ENCODE measurements around the gene MRPL10.

The MRPL10 gene

GRCh38 chr17:47819475-47819874, 11.9 kb downstream of the MRPL10 start:
- Mint-ChIP-seq H3K9me3 (no peaks in the 10 kb centered on the region), H3K4me3 (no peak overlapping the region), H3K27ac (no peak overlapping the region), H3K36me3 (peaks cover 17% of the 10 kb centered on the region), H3K4me1 (peaks cover 21% of the 10 kb centered on the region), H3K27me3 (no peaks in the 10 kb centered on the region)
- ATAC-seq (ENCODE audit: low read depth): no peak
- DNase-seq (ENCODE audit: low spot score in 2 of 2): no peak

- no peaks in the 10 kb centered on the region for H3K9me3 Mint-ChIP-seq
- ATAC-seq (ENCODE audit: low read depth) (no peak), DNase-seq (ENCODE audit: low spot score in 2 of 2) (no peak)
- no peaks in the 10 kb centered on the region for H3K27me3 Mint-ChIP-seq
- H3K36me3 Mint-ChIP-seq: peaks cover 15% of the 10 kb centered on the region
- peaks cover 20% of the 10 kb centered on the region for H3K4me1 Mint-ChIP-seq
- H3K27ac Mint-ChIP-seq: no peak overlapping the region
- no peak overlapping the region for H3K4me3 Mint-ChIP-seq
Measured at GRCh38 chr17:47818002-47818695, 13.2 kb downstream of the MRPL10 start.

- Mint-ChIP-seq H3K9me3 (no peaks in the 10 kb centered on the region), H3K27ac (no peak overlapping the region), H3K36me3 (peaks cover 25% of the 10 kb centered on the region), H3K4me1 (peaks cover 17% of the 10 kb centered on the region), H3K4me3 (no peak overlapping the region), H3K27me3 (no peaks in the 10 kb centered on the region)
- DNase-seq (ENCODE audit: low spot score in 2 of 2) (no peak), ATAC-seq (ENCODE audit: low read depth) (no peak)
Measured at GRCh38 chr17:47816947-47817346, 14.4 kb downstream of the MRPL10 start.

GRCh38 chr17:47816111-47816735, 15.1 kb downstream of the MRPL10 start:
- H3K27ac Mint-ChIP-seq: no peak overlapping the region
- DNase-seq (ENCODE audit: low spot score in 2 of 2) (no peak), ATAC-seq (ENCODE audit: low read depth) (no peak)
- no peaks in the 10 kb centered on the region for H3K27me3 Mint-ChIP-seq
- H3K4me3 Mint-ChIP-seq: no peak overlapping the region
- H3K9me3 Mint-ChIP-seq: no peaks in the 10 kb centered on the region
- H3K4me1 Mint-ChIP-seq: peaks cover 13% of the 10 kb centered on the region
- peaks cover 28% of the 10 kb centered on the region for H3K36me3 Mint-ChIP-seq

- H3K4me3 Mint-ChIP-seq: no peak overlapping the region
- H3K27ac Mint-ChIP-seq: no peak overlapping the region
- ATAC-seq (ENCODE audit: low read depth): no peak
- H3K9me3 Mint-ChIP-seq: no peaks in the 10 kb centered on the region
- no peak for DNase-seq (ENCODE audit: low spot score in 2 of 2)
- peaks cover 34% of the 10 kb centered on the region for H3K36me3 Mint-ChIP-seq
- H3K27me3 Mint-ChIP-seq: no peaks in the 10 kb centered on the region
- peaks cover 4% of the 10 kb centered on the region for H3K4me1 Mint-ChIP-seq
Measured at GRCh38 chr17:47815106-47815918, 16.0 kb downstream of the MRPL10 start.

GRCh38 chr17:47813512-47814031, 17.8 kb downstream of the MRPL10 start:
- Mint-ChIP-seq H3K4me3 (no peak overlapping the region), H3K27ac (no peak overlapping the region), H3K27me3 (no peaks in the 10 kb centered on the region), H3K9me3 (no peaks in the 10 kb centered on the region), H3K4me1 (no peaks in the 10 kb centered on the region), H3K36me3 (peaks cover 40% of the 10 kb centered on the region)
- ATAC-seq (ENCODE audit: low read depth) (no peak), DNase-seq (ENCODE audit: low spot score in 2 of 2) (no peak)

- Mint-ChIP-seq H3K36me3 (peaks cover 41% of the 10 kb centered on the region), H3K27me3 (no peaks in the 10 kb centered on the region), H3K9me3 (no peaks in the 10 kb centered on the region), H3K4me3 (no peak overlapping the region), H3K4me1 (no peaks in the 10 kb centered on the region), H3K27ac (no peak overlapping the region)
- DNase-seq (ENCODE audit: low spot score in 2 of 2) (no peak), ATAC-seq (ENCODE audit: low read depth) (no peak)
Measured at GRCh38 chr17:47813077-47813476, 18.3 kb downstream of the MRPL10 start.

- DNase-seq (ENCODE audit: low spot score in 2 of 2) (no peak), ATAC-seq (ENCODE audit: low read depth) (no peak)
- Mint-ChIP-seq H3K4me3 (no peak overlapping the region), H3K36me3 (peaks cover 44% of the 10 kb centered on the region), H3K4me1 (no peaks in the 10 kb centered on the region), H3K27ac (peak overlapping the region; percentile 10), H3K9me3 (no peaks in the 10 kb centered on the region), H3K27me3 (no peaks in the 10 kb centered on the region)
Measured at GRCh38 chr17:47812146-47812920, 19.0 kb downstream of the MRPL10 start.

GRCh38 chr17:47811709-47812108, 19.6 kb downstream of the MRPL10 start:
- no peak for DNase-seq (ENCODE audit: low spot score in 2 of 2)
- no peak for ATAC-seq (ENCODE audit: low read depth)
- no peaks in the 10 kb centered on the region for H3K4me1 Mint-ChIP-seq
- H3K9me3 Mint-ChIP-seq: no peaks in the 10 kb centered on the region
- H3K4me3 Mint-ChIP-seq: no peak overlapping the region
- no peak overlapping the region for H3K27ac Mint-ChIP-seq
- H3K27me3 Mint-ChIP-seq: no peaks in the 10 kb centered on the region
- H3K36me3 Mint-ChIP-seq: peaks cover 43% of the 10 kb centered on the region

- Mint-ChIP-seq H3K36me3 (peaks cover 43% of the 10 kb centered on the region), H3K4me3 (no peak overlapping the region), H3K27ac (peak overlapping the region; percentile 21), H3K9me3 (no peaks in the 10 kb centered on the region), H3K27me3 (no peaks in the 10 kb centered on the region), H3K4me1 (no peaks in the 10 kb centered on the region)
- ATAC-seq (ENCODE audit: low read depth) (no peak), DNase-seq (ENCODE audit: low spot score in 2 of 2) (no peak)
Measured at GRCh38 chr17:47810901-47811635, 20.3 kb downstream of the MRPL10 start.

- Mint-ChIP-seq H3K27me3 (no peaks in the 10 kb centered on the region), H3K9me3 (no peaks in the 10 kb centered on the region), H3K4me3 (no peak overlapping the region), H3K36me3 (peaks cover 40% of the 10 kb centered on the region), H3K4me1 (no peaks in the 10 kb centered on the region), H3K27ac (peak overlapping the region; percentile 21)
- no peak for ATAC-seq (ENCODE audit: low read depth)
- no peak for DNase-seq (ENCODE audit: low spot score in 2 of 2)
Measured at GRCh38 chr17:47810200-47810821, 21.0 kb downstream of the MRPL10 start.

GRCh38 chr17:47808830-47809480, 22.4 kb downstream of the MRPL10 start:
- ATAC-seq (ENCODE audit: low read depth): no peak
- no peak overlapping the region for H3K4me3 Mint-ChIP-seq
- H3K4me1 Mint-ChIP-seq: no peaks in the 10 kb centered on the region
- no peak overlapping the region for H3K27ac Mint-ChIP-seq
- no peak for DNase-seq (ENCODE audit: low spot score in 2 of 2)
- H3K36me3 Mint-ChIP-seq: peaks cover 35% of the 10 kb centered on the region
- no peaks in the 10 kb centered on the region for H3K27me3 Mint-ChIP-seq
- no peaks in the 10 kb centered on the region for H3K9me3 Mint-ChIP-seq
